B cell (primary cell): ENCODE data around the gene TEX261. TPM values are rescaled to one million over a fixed set of nuclear protein-coding genes. Genes with fewer than 3 reads are reported as not detected.

Experiments used
- ATAC-seq: fragments of 200-7000 bp; cut with Tn5 transposase; one replicate; pipeline ENCODE4 v1.10.0; 2021; ENCODE audit warnings: low read depth, mild to moderate bottlenecking, moderate number of reproducible peaks, moderate library complexity
- CTCF ChIA-PET: fragments of 350-600 bp; sonication (Branson Sonifier 250); formaldehyde crosslinking; loops from one replicate; lab custom pipeline; 2021; ENCODE audit warnings: antibody characterized with exemption, inconsistent platforms; lab: Charles Lee
- POLR2A ChIA-PET: fragments of 350-600 bp; sonication (Branson Sonifier 250); formaldehyde crosslinking; loops from one replicate; lab custom pipeline; 2021; ENCODE audit warnings: antibody characterized with exemption; lab: Charles Lee
- DNase-seq: peaks from one replicate; pipeline ENCODE4 v3.0.0; 2013
- H2AFZ ChIP-seq: 2 replicates; pipeline ENCODE4 v1.6.1; 2012; ENCODE audit warnings: mild to moderate bottlenecking, low read depth, low read length; ENCODE audit not compliant: insufficient read depth, poor library complexity, severe bottlenecking
- H3K27ac ChIP-seq, 2 donors: 1 replicate in 1 of 2; 2 replicates in 1 of 2; pipeline ENCODE4 v1.5.1; 2012 to 2013; ENCODE audit warnings: low read length in 2 of 2, mild to moderate bottlenecking in 2 of 2, moderate library complexity in 1 of 2
- H3K27me3 ChIP-seq, 4 experiments: fragments of 200-600 bp in 1 of 4; sonication (generic) in 1 of 4; replicated peaks in 1 of 4; 1 replicate in 2 of 4; 2 replicates in 2 of 4; pipeline versions ENCODE4 v1.6.1 to v1.7.0; 2013 to 2016; ENCODE audit warnings: low read length in 3 of 4, mild to moderate bottlenecking in 2 of 4, mixed read lengths in 1 of 4, moderate library complexity in 1 of 4; ENCODE audit not compliant: insufficient read depth in 4 of 4, control insufficient read depth in 3 of 4; ENCODE audit errors: control extremely low read depth in 1 of 4
- H3K36me3 ChIP-seq, 2 experiments: replicated peaks in 1 of 2; 1 replicate in 1 of 2; 2 replicates in 1 of 2; pipeline versions ENCODE4 v1.6.1 to v1.7.1; 2013; ENCODE audit warnings: low read length in 1 of 2; ENCODE audit not compliant: insufficient read depth in 2 of 2, control insufficient read depth in 1 of 2; ENCODE audit errors: control extremely low read depth in 1 of 2, extremely low read depth in 1 of 2
- H3K4me1 ChIP-seq, 2 donors: fragments of 200-600 bp in 1 of 2; sonication (generic) in 1 of 2; 1 replicate in 1 of 2; 2 replicates in 1 of 2; pipeline versions ENCODE4 v1.5.1 to v1.6.1; 2013 to 2017; ENCODE audit warnings: low read length in 2 of 2; ENCODE audit not compliant: control insufficient read depth in 2 of 2, insufficient read depth in 2 of 2
- H3K4me2 ChIP-seq: replicated peaks from 2 replicates; pipeline ENCODE3; 2012; ENCODE audit warnings: mild to moderate bottlenecking, low read depth, low read length; ENCODE audit not compliant: poor library complexity, severe bottlenecking
- H3K4me3 ChIP-seq, 5 experiments: fragments of 200-600 bp in 1 of 5; sonication (generic) in 1 of 5; 1 replicate in 3 of 5; 2 replicates in 2 of 5; pipeline versions ENCODE4 v1.5.1 to v1.7.0; 2011 to 2016; ENCODE audit warnings: low read length in 4 of 5, mild to moderate bottlenecking in 4 of 5, low read depth in 2 of 5, control low read depth in 1 of 5, moderate library complexity in 1 of 5; ENCODE audit not compliant: insufficient read depth in 1 of 5; ENCODE audit errors: control extremely low read depth in 1 of 5, extremely low read depth in 1 of 5
- H3K79me2 ChIP-seq: fragments of 200-600 bp; sonication (generic); one replicate; pipeline ENCODE4 v1.6.0; 2016; ENCODE audit warnings: low read length; ENCODE audit not compliant: control insufficient read depth, insufficient read depth
- H3K9ac ChIP-seq: fragments of 200-600 bp; sonication (generic); 2 replicates; pipeline ENCODE4 v1.6.1; 2017; ENCODE audit warnings: mild to moderate bottlenecking, low read length, moderate library complexity
- H3K9me3 ChIP-seq, 3 donors: one replicate each; pipeline versions ENCODE4 v1.6.1 to v1.7.1; 2013; ENCODE audit warnings: low read length in 2 of 3; ENCODE audit not compliant: control insufficient read depth in 2 of 3, insufficient read depth in 1 of 3; ENCODE audit errors: control extremely low read depth in 1 of 3
- H4K20me1 ChIP-seq: 2 replicates; pipeline ENCODE4 v1.6.0; 2012; ENCODE audit warnings: mild to moderate bottlenecking, low read length; ENCODE audit not compliant: insufficient read depth, control insufficient read depth, poor library complexity, severe bottlenecking
- H3K27ac Mint-ChIP-seq: one replicate; pipeline ENCODE4 v1.8.0; 2021; ENCODE audit warnings: mixed read lengths
- H3K27me3 Mint-ChIP-seq: one replicate; pipeline ENCODE4 v1.8.0; 2021; ENCODE audit warnings: mixed read lengths
- H3K4me1 Mint-ChIP-seq: one replicate; pipeline ENCODE4 v1.8.0; 2021; ENCODE audit warnings: mixed read lengths
- H3K4me3 Mint-ChIP-seq: one replicate; pipeline ENCODE4 v1.8.0; 2021; ENCODE audit warnings: mixed read lengths
- H3K9me3 Mint-ChIP-seq: one replicate; pipeline ENCODE4 v1.8.0; 2022; ENCODE audit warnings: mixed read lengths; ENCODE audit not compliant: insufficient read depth
- EZH2 ChIP-seq: IDR thresholded peaks from 2 replicates; pipeline ENCODE4 v1.6.1; 2012; ENCODE audit warnings: borderline replicate concordance, low read depth, mild to moderate bottlenecking, moderate library complexity, low read length; ENCODE audit not compliant: insufficient read depth, poor library complexity, severe bottlenecking
- WGBS: methylation state at CpG from one replicate; pipeline ENCODE4 v1.1.5; 2013; ENCODE audit warnings: missing lambda C conversion rate; ENCODE audit not compliant: insufficient coverage; 5-methylcytosine and 5-hydroxymethylcytosine counted together
- intact Hi-C: fragments of 100-400 bp; cut with micrococcal nuclease; formaldehyde crosslinking; loops from one replicate; pipeline ENCODE4 v1.10.0; 2022
- polyA plus RNA-seq: library from polyadenylated mRNA; depleted of rRNA; stranded (reverse); fragments of >200 nt; gene quantifications from 2 replicates; pipeline ENCODE4 v1.2.3, GENCODE V29; 2012
- total RNA-seq, 2 donors: library from RNA; stranded (reverse); fragments of 120-200 nt in 1 of 2; gene quantifications; 1 replicate in 1 of 2; 2 replicates in 1 of 2; pipeline versions ENCODE4 v1.2.3 to v1.2.4, GENCODE V29; 2013 to 2022
- TF ChIP-seq, protein P1 (sequence below): fragments of 200-600 bp; IDR thresholded peaks from one replicate; pipeline ENCODE4 v1.8.0; 2022; ENCODE audit warnings: antibody characterized with exemption, mild to moderate bottlenecking

Gene TEX261
- total and polyA plus RNA-seq, 2 donors (not counting 1 experiment from before 2014, with no cell fraction given): 29.0 to 56.4 TPM

- no peaks in the 10 kb centered on the region for H3K79me2 ChIP-seq
- ATAC-seq (no peak), DNase-seq (no peak)
- no peak overlapping the region for H3K27ac ChIP-seq
- no peak overlapping the region for H3K4me3 ChIP-seq
- H4K20me1 ChIP-seq: no peaks in the 10 kb centered on the region
- H3K9me3 ChIP-seq: no peaks in the 10 kb centered on the region
- ChIA-PET POLR2A (no interaction called here), CTCF (interaction anchor here (0.9 to 7.4 kb wide), 8 partner anchors 11 to 101 kb away, joined by 3 to 53 read pairs (median 19); partner anchors contain the start of genes ANKRD53 and NAGK)
- no peak overlapping the region for H3K27ac Mint-ChIP-seq
- H3K9me3 Mint-ChIP-seq: no peaks in the 10 kb centered on the region
- H3K27me3 Mint-ChIP-seq: peaks cover 41% of the 10 kb centered on the region
- no peaks in the 10 kb centered on the region for H3K36me3 ChIP-seq
- no peak overlapping the region for H3K4me3 Mint-ChIP-seq
- H3K4me2 ChIP-seq: no peak overlapping the region
- H3K9ac ChIP-seq: no peak overlapping the region
- peaks cover 0 to 34% (median 14%) of the 10 kb centered on the region in 4 experiments for H3K27me3 ChIP-seq
- peaks cover 10 to 13% of the 10 kb centered on the region in 2 donors for H3K4me1 ChIP-seq
- peaks cover 7% of the 10 kb centered on the region for H3K4me1 Mint-ChIP-seq
- H2AFZ ChIP-seq: no peak overlapping the region
- TF ChIP-seq EZH2: no peak
- TF ChIP-seq, protein P1, sequence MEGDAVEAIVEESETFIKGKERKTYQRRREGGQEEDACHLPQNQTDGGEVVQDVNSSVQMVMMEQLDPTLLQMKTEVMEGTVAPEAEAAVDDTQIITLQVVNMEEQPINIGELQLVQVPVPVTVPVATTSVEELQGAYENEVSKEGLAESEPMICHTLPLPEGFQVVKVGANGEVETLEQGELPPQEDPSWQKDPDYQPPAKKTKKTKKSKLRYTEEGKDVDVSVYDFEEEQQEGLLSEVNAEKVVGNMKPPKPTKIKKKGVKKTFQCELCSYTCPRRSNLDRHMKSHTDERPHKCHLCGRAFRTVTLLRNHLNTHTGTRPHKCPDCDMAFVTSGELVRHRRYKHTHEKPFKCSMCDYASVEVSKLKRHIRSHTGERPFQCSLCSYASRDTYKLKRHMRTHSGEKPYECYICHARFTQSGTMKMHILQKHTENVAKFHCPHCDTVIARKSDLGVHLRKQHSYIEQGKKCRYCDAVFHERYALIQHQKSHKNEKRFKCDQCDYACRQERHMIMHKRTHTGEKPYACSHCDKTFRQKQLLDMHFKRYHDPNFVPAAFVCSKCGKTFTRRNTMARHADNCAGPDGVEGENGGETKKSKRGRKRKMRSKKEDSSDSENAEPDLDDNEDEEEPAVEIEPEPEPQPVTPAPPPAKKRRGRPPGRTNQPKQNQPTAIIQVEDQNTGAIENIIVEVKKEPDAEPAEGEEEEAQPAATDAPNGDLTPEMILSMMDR: no peak
- WGBS: 84% methylated on average over 3 of the region's 4 CpGs
- intact Hi-C loops: no loop called here
These were observed 28.0 kb downstream of the TEX261 start for GRCh38 chr2:70966681-70967080.

GRCh38 chr2:70965506-70965905 lies 29.2 kb downstream of the TEX261 start:
- intact Hi-C loops: loop anchor here (1.0 kb wide), 3 partner anchors 12 to 36 kb away; no protein-coding TSS in a partner anchor
- H3K4me3 ChIP-seq: peak overlapping the region in 4 of 5 experiments; percentile 36 to 79 (median 58)

More at GRCh38 chr2:70965506-70965905, 29.2 kb downstream of the TEX261 start:
- H3K79me2 ChIP-seq: no peaks in the 10 kb centered on the region
- ATAC-seq: no peak
- peak overlapping the region; percentile 96 for H3K4me2 ChIP-seq
- ChIA-PET POLR2A (no interaction called here), CTCF (interaction anchor here (0.7 to 7.4 kb wide), 11 partner anchors 8 to 478 kb away, joined by 3 to 53 read pairs (median 11); partner anchors contain the start of gene ANKRD53)
- 88% methylated on average over 11 of the region's 14 CpGs for WGBS
- no peak for DNase-seq
- H3K9me3 ChIP-seq: no peaks in the 10 kb centered on the region
- no peaks in the 10 kb centered on the region for H3K9me3 Mint-ChIP-seq
- peaks cover 7% of the 10 kb centered on the region for H3K4me1 Mint-ChIP-seq
- H3K27ac Mint-ChIP-seq: no peak overlapping the region
- peak overlapping the region; percentile 95 for H2AFZ ChIP-seq
- peak overlapping the region; percentile 87 for H3K4me3 Mint-ChIP-seq
- peak overlapping the region; percentile 73 for H3K9ac ChIP-seq
- peaks cover 42% of the 10 kb centered on the region for H3K27me3 Mint-ChIP-seq
- no peak overlapping the region for H3K27ac ChIP-seq
- H3K27me3 ChIP-seq: peaks cover 0 to 44% (median 14%) of the 10 kb centered on the region in 4 experiments
- TF ChIP-seq EZH2: no peak
- TF ChIP-seq, protein P1: no peak
- H4K20me1 ChIP-seq: no peaks in the 10 kb centered on the region
- no peaks in the 10 kb centered on the region for H3K36me3 ChIP-seq
- peaks cover 10 to 13% of the 10 kb centered on the region in 2 donors for H3K4me1 ChIP-seq
